Skeletal muscle cell (primary cell): ENCODE measurements around the gene RARG.

Source experiments
- DNase-seq: peaks from one replicate; pipeline ENCODE4 v3.0.0-alpha.2; 2010; ENCODE audit warnings: low read depth
- H3K4me3 ChIP-seq: 2 replicates; pipeline ENCODE4 v1.5.1; 2011; ENCODE audit warnings: low read depth, mild to moderate bottlenecking, control low read depth, low read length, moderate library complexity

The RARG gene

GRCh38 chr12:53225635-53226424, 6.2 kb downstream of the RARG start:
- H3K4me3 ChIP-seq = no peak overlapping the region
- no peak for DNase-seq

DNA sequence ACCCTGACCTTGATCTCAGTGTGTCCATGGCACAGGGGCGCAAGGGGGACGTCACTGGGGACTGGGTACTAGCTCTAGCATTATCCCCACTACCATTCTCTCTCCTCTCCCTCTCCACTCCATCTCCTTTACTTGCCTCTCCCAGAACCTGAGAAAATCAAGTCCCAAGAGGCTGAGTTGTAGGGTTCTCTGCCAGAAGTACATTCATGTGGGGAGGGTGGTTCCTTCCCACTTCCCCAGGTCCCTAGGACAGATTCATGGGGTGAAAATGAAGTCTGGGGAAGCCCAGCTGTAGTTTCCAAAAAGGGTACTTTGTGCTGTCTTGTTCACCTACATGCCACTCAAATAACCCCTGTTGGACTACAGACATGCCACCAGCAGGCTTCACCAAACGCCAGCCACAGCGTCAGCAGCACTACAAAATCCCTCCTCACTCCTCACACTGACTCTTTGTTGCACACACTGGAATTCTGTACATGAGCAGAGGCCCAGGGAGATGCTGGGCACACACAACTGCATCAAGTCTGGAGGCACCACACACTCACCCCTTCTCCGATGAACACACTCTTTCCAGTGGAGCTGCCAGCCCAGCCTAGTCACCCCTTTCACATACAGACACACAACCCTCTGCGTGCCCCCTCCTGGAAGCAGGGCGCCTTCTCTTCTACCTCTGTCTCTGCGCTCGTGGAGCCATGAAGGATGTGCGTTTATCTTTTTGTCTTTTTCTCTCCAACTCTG, 6.9 kb downstream of the RARG start:
- DNase-seq = no peak
- H3K4me3 ChIP-seq = no peak overlapping the region

- H3K4me3 ChIP-seq = no peak overlapping the region
- DNase-seq = no peak
Measured at GRCh38 chr12:53224061-53224896, 7.7 kb downstream of the RARG start.

GRCh38 chr12:53223389-53224060, 8.5 kb downstream of the RARG start:
- DNase-seq = no peak
- no peak overlapping the region for H3K4me3 ChIP-seq

GRCh38 chr12:53222806-53223261, 9.2 kb downstream of the RARG start:
- H3K4me3 ChIP-seq = no peak overlapping the region
- no peak for DNase-seq

- H3K4me3 ChIP-seq = peak overlapping the region; percentile 80
- DNase-seq = no peak
Measured at GRCh38 chr12:53222170-53222721, 9.8 kb downstream of the RARG start.

DNA sequence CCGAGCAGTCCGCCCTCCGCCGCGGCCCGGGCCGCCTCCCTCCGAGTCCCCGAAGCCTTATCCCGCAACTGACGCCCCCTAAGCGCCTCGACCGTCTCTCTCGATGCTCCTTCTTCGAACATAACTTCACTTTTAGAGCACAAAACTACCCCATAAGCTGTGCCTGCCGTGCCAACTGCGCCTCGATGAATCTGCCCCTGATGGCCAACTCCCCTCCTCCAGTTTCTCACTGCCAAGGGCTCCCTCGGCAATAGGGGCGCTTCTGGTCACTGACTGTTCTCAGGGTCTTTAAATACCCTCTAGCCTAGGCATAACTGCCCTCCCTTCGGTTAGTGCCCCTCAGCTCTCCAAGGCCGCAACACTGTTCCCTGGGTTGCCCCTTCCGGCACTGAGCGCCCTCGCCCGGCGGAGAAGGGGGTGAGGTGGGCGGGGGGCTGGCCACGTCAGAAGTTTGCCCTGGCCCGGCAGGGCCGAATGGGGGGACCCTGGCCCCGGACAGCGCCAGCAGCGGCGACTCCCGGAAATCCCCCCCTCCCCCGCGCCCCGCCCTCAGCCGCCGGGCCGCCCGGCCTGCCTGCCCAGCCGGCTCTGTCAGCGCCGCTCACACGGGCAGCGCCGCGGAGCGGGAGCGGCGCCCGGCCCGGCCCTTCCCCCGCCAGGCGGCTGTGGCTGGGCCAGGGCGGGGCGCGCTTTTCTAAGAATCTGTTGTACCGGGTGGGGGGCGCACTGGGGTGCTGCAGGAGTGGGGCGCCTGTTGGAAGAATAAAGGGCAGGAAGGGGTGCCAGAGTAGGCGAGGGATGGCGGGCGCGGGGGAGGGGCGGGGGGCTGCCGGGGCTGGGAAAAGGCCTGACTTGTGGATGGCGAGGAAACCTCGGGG, 10.6 kb downstream of the RARG start:
- DNase-seq = no peak
- peak overlapping the region; percentile 80 for H3K4me3 ChIP-seq

DNA sequence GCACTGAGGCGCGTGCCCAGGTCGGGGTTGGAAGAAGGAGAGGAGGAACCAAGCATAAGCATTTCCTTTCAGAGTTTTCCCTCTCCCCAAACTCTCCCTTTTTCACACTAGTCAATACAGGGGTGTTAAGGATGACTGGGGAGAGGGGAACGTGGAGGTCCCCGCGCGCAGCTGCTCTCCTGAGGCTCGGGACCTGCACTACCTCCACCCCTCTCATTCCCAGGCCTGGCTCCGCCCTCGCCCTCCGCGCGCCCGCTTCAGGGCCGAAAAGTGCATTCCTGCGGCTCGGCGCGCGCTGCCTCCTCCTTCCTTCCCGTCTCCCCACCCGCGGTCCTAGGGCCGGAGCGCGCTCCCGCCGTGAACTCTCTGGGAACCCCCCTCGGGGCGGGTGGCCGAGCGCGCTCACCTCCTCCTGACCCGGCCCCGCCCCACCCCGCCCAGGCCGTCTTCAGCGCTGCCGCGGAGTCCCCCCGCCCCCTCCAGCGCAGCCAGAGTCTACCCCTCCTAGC, 11.3 kb downstream of the RARG start:
- DNase-seq = peak; percentile 76
- H3K4me3 ChIP-seq = peak overlapping the region; percentile 80

DNA sequence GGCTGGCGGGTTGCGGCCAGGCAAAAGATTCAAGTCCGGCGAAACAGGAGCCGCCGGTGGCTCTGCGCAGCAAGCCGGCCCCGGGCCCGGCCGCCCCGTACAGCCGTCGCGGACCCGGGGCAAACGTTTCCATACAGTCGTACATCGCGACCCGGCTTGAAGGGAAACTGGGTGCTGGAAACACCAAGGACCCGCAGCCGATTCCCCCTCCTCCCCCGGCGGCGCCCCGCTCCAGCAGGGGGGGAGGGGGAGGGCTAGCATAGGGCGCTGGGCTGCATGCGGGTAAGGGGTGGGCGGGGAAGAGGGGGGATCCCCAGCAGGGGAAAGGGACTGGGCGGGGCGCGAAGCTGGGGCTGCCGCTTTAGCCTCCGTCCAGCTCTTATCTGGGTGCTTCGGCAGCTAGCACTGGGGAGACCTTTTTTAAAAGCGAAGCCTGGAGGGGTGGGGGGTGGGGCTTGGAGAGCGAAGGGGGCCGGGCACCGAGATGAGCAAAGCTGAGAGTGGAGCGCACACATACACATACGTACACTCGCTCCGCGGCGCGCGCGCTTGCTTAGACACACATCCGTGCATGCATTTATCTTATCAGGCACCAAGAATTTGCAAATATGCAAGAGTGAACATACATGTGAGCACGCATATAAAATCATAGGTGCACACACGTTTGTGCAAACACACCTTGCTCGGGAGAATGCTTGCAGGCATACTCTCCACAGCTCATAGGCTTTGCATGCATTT, 11.9 kb downstream of the RARG start:
- peak overlapping the region; percentile 80 for H3K4me3 ChIP-seq
- DNase-seq = peak; percentile 59

- no peak for DNase-seq
- peak overlapping the region; percentile 80 for H3K4me3 ChIP-seq
Measured at GRCh38 chr12:53219292-53219955, 12.6 kb downstream of the RARG start.

- DNase-seq = no peak
- H3K4me3 ChIP-seq = peak overlapping the region; percentile 80
Measured at GRCh38 chr12:53218551-53219291, 13.3 kb downstream of the RARG start.

- no peak for DNase-seq
- peak overlapping the region; percentile 80 for H3K4me3 ChIP-seq
Measured at GRCh38 chr12:53217931-53218307, 14.1 kb downstream of the RARG start.

GRCh38 chr12:53217051-53217930, 14.7 kb downstream of the RARG start:
- peak overlapping the region; percentile 80 for H3K4me3 ChIP-seq
- no peak for DNase-seq

DNA sequence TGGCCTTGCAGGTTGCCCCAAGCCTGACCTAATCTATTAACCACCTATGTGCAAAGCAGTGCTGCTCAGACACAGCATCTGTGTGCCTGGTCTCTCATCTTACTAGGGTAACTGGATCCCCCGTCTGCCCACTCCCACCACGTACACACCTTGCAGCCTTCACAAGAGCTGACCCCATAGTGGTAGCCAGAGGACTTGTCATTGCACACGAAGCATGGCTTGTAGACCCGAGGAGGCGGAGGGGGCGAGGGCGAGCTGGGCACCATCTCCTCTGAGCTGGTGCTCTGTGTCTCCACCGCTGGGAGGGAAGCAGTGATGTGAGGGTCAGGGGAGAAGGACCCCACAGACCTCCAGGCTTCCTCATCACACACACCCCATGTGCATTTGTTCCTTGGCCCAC, 16.5 kb downstream of the RARG start:
- no peak for DNase-seq
- no peak overlapping the region for H3K4me3 ChIP-seq

GRCh38 chr12:53214687-53215455, 17.1 kb downstream of the RARG start:
- DNase-seq = no peak
- no peak overlapping the region for H3K4me3 ChIP-seq
